GM23338 (cell line): ENCODE measurements around the gene EML1. TPM values are rescaled to one million over a fixed set of nuclear protein-coding genes. Genes with fewer than 3 reads are reported as not detected.

Experiments used
- ATAC-seq: fragments of 200-7000 bp; cut with Tn5 transposase; 3 replicates; pipeline ENCODE4 v1.9.1; 2020
- DNase-seq: peaks from one replicate; pipeline ENCODE4 v3.0.0-alpha.2; 2015; ENCODE audit warnings: low spot score
- H2AFZ ChIP-seq: fragments of 200-600 bp; sonication (generic); 2 replicates; pipeline ENCODE4 v1.8.0; 2016; ENCODE audit warnings: antibody characterized with exemption, mild to moderate bottlenecking, moderate library complexity
- H3F3A ChIP-seq: fragments of 200-600 bp; sonication (generic); replicated peaks from 2 replicates; pipeline ENCODE4 v1.8.0; 2017; ENCODE audit warnings: antibody characterized with exemption, mixed run types, low read depth
- H3K27ac ChIP-seq: fragments of 200-600 bp; sonication (generic); 2 replicates; pipeline ENCODE4 v1.6.1; 2016; ENCODE audit warnings: low read depth
- H3K27me3 ChIP-seq: fragments of 200-600 bp; sonication (generic); 2 replicates; pipeline ENCODE4 v1.8.0; 2016; ENCODE audit warnings: mild to moderate bottlenecking, mixed run types, moderate library complexity; ENCODE audit not compliant: insufficient read depth
- H3K36me3 ChIP-seq: fragments of 200-600 bp; sonication (generic); 2 replicates; pipeline ENCODE4 v1.8.0; 2016; ENCODE audit warnings: mild to moderate bottlenecking; ENCODE audit not compliant: insufficient read depth
- H3K4me1 ChIP-seq: fragments of 200-600 bp; sonication (generic); 2 replicates; pipeline ENCODE4 v1.8.0; 2016; ENCODE audit warnings: mild to moderate bottlenecking, moderate library complexity; ENCODE audit not compliant: insufficient read depth
- H3K4me2 ChIP-seq: fragments of 200-600 bp; sonication (generic); 2 replicates; pipeline ENCODE4 v1.7.1; 2017; ENCODE audit warnings: mixed run types
- H3K4me3 ChIP-seq: fragments of 200-600 bp; sonication (generic); 2 replicates; pipeline ENCODE4 v1.6.1; 2016; ENCODE audit warnings: mixed run types
- H3K79me2 ChIP-seq: fragments of 200-600 bp; sonication (generic); replicated peaks from 2 replicates; pipeline ENCODE4 v1.8.0; 2017; ENCODE audit warnings: mild to moderate bottlenecking; ENCODE audit not compliant: insufficient read depth
- H3K9me2 ChIP-seq: fragments of 200-600 bp; sonication (generic); 2 replicates; pipeline ENCODE4 v1.8.0; 2017; ENCODE audit not compliant: insufficient read depth
- H4K20me1 ChIP-seq: fragments of 200-600 bp; sonication (generic); replicated peaks from 2 replicates; pipeline ENCODE4 v1.8.0; 2017; ENCODE audit warnings: mild to moderate bottlenecking; ENCODE audit not compliant: insufficient read depth
- H3K27ac Mint-ChIP-seq: 2 replicates; pipeline ENCODE4 v1.8.0; 2020; ENCODE audit warnings: inconsistent platforms, mild to moderate bottlenecking, moderate library complexity, mixed read lengths
- H3K27me3 Mint-ChIP-seq: 3 replicates; pipeline ENCODE4 v1.8.0; 2022; ENCODE audit warnings: low read depth, mild to moderate bottlenecking, moderate library complexity, mixed read lengths, inconsistent platforms; ENCODE audit not compliant: insufficient read depth, poor library complexity
- H3K36me3 Mint-ChIP-seq: 3 replicates; pipeline ENCODE4 v1.8.0; 2021; ENCODE audit warnings: low read depth, mild to moderate bottlenecking, inconsistent platforms, moderate library complexity, mixed read lengths
- H3K4me1 Mint-ChIP-seq: 3 replicates; pipeline ENCODE4 v1.8.0; 2020; ENCODE audit warnings: mild to moderate bottlenecking, inconsistent platforms, mixed read lengths
- H3K4me3 Mint-ChIP-seq: 3 replicates; pipeline ENCODE4 v1.8.0; 2021; ENCODE audit warnings: moderate library complexity, mild to moderate bottlenecking, inconsistent platforms, mixed read lengths
- H3K9me3 Mint-ChIP-seq: 3 replicates; pipeline ENCODE4 v1.8.0; 2020; ENCODE audit warnings: moderate library complexity, mild to moderate bottlenecking, inconsistent platforms, mixed read lengths
- CREB1 ChIP-seq: fragments of 250-450 bp; sonication (Bioruptor Pico); IDR thresholded peaks from 2 replicates; pipeline ENCODE4 v1.5.0; 2020; ENCODE audit warnings: low read depth, mild to moderate bottlenecking, moderate library complexity
- CTCF ChIP-seq, 2 experiments: fragments of 200-600 bp in 1 of 2; sonication (generic) in 1 of 2; conservative IDR thresholded peaks; 2 replicates each; pipeline versions ENCODE4 v1.5.1 to v1.6.1; 2016 to 2017; ENCODE audit warnings: antibody characterized with exemption in 2 of 2, low read depth in 2 of 2, mild to moderate bottlenecking in 2 of 2, moderate library complexity in 1 of 2
- ETS1 ChIP-seq: IDR thresholded peaks from 2 replicates; pipeline ENCODE4 v1.6.1; 2016; ENCODE audit warnings: antibody characterized with exemption
- EZH2 ChIP-seq: fragments of 200-600 bp; sonication (generic); IDR thresholded peaks from one replicate; pipeline ENCODE4 v1.8.0; 2017; ENCODE audit warnings: antibody characterized with exemption, mild to moderate bottlenecking, low read depth; ENCODE audit not compliant: unreplicated experiment
- EZH2phosphoT487 ChIP-seq: fragments of 200-600 bp; sonication (generic); IDR thresholded peaks from one replicate; pipeline ENCODE4 v1.8.1; 2018; ENCODE audit warnings: antibody characterized with exemption; ENCODE audit not compliant: unreplicated experiment
- JUNB ChIP-seq: IDR thresholded peaks from one replicate; pipeline ENCODE4 v1.6.1; 2016; ENCODE audit warnings: antibody characterized with exemption; ENCODE audit not compliant: unreplicated experiment
- NANOG ChIP-seq: IDR thresholded peaks from 2 replicates; pipeline ENCODE4 v1.6.1; 2016; ENCODE audit warnings: antibody characterized with exemption, borderline replicate concordance
- POLR2AphosphoS5 ChIP-seq: IDR thresholded peaks from 2 replicates; pipeline ENCODE4 v1.6.1; 2016; ENCODE audit warnings: antibody characterized with exemption, low read depth
- REST ChIP-seq: IDR thresholded peaks from one replicate; pipeline ENCODE4 v1.6.1; 2018; ENCODE audit warnings: antibody characterized with exemption; ENCODE audit not compliant: unreplicated experiment
- STAT1 ChIP-seq: IDR thresholded peaks from one replicate; pipeline ENCODE4 v1.6.1; 2016; ENCODE audit warnings: antibody characterized with exemption; ENCODE audit not compliant: unreplicated experiment
- ZNF114 ChIP-seq: fragments of 250-450 bp; sonication (Bioruptor Pico); IDR thresholded peaks from 2 replicates; pipeline ENCODE4 v1.5.0; 2020; ENCODE audit warnings: mild to moderate bottlenecking, moderate library complexity
- ZNF331 ChIP-seq: fragments of 250-450 bp; sonication (Bioruptor Pico); IDR thresholded peaks from 2 replicates; pipeline ENCODE4 v1.5.0; 2020; ENCODE audit warnings: low read depth, mild to moderate bottlenecking, moderate library complexity
- polyA plus RNA-seq: library from polyadenylated mRNA; unstranded; fragments of >200 nt; fragmentation: Nextera tagmentation; extraction: Ambion mirVana; gene quantifications from 2 replicates; pipeline ENCODE4 v1.2.1, GENCODE V29; 2016
- total RNA-seq: library from RNA; depleted of rRNA; stranded (reverse); fragments of >200 nt; shearing (Covaris generic); gene quantifications from 2 replicates; pipeline ENCODE4 v1.2.3, GENCODE V29; 2014

EML1 gene
- total and polyA plus RNA-seq, 2 experiments from 2014 or later: 7.0 to 18.1 TPM

GRCh38 chr14:99764222-99764706, 28.9 kb upstream of the EML1 start:
- Mint-ChIP-seq H3K4me3 (no peak overlapping the region), H3K4me1 (peaks cover 22% of the 10 kb centered on the region), H3K27ac (no peak overlapping the region), H3K27me3 (peaks cover 11% of the 10 kb centered on the region), H3K9me3 (no peaks in the 10 kb centered on the region), H3K36me3 (no peaks in the 10 kb centered on the region)
- Histone ChIP-seq H2AFZ (no peak overlapping the region), H3K27ac (no peak overlapping the region), H3K36me3 (no peaks in the 10 kb centered on the region), H4K20me1 (no peaks in the 10 kb centered on the region), H3K4me3 (no peak overlapping the region), H3K79me2 (no peaks in the 10 kb centered on the region), H3K4me1 (no peaks in the 10 kb centered on the region; the same call in 1 of the 2 replicates), H3K27me3 (no peaks in the 10 kb centered on the region), H3K9me2 (no peaks in the 10 kb centered on the region), H3K4me2 (no peak overlapping the region), H3F3A (no peaks in the 10 kb centered on the region)
- no peak for ATAC-seq
- DNase-seq: no peak
- TF ChIP-seq STAT1 (no peak), EZH2phosphoT487 (no peak), NANOG (no peak), POLR2AphosphoS5 (no peak), ZNF114 (CRISPR knock-in tag) (no peak)

- DNase-seq (no peak), ATAC-seq (peak; percentile 46; the same call in 2 of the 3 replicates)
- Mint-ChIP-seq H3K27me3 (peaks cover 14% of the 10 kb centered on the region), H3K4me1 (peaks cover 20% of the 10 kb centered on the region), H3K27ac (no peak overlapping the region), H3K36me3 (no peaks in the 10 kb centered on the region), H3K9me3 (no peaks in the 10 kb centered on the region), H3K4me3 (no peak overlapping the region)
- Histone ChIP-seq H4K20me1 (no peaks in the 10 kb centered on the region), H3K79me2 (no peaks in the 10 kb centered on the region), H3K4me1 (peaks cover 11% of the 10 kb centered on the region), H3K9me2 (no peaks in the 10 kb centered on the region), H3K4me3 (no peak overlapping the region), H2AFZ (no peak overlapping the region; the same call in 1 of the 2 replicates), H3K36me3 (no peaks in the 10 kb centered on the region), H3K4me2 (no peak overlapping the region), H3K27ac (no peak overlapping the region), H3K27me3 (no peaks in the 10 kb centered on the region), H3F3A (no peaks in the 10 kb centered on the region)
- TF ChIP-seq POLR2AphosphoS5 (no peak), CTCF (conservative IDR thresholded peaks at IDR 0.05; ENCODE audit: low read depth in 2 of 2) (no peak), STAT1 (no peak), REST (no peak), CREB1 (CRISPR knock-in tag) (no peak), ZNF331 (CRISPR knock-in tag) (no peak), ETS1 (no peak), JUNB (no peak), ZNF114 (CRISPR knock-in tag) (no peak), EZH2phosphoT487 (no peak), EZH2 (no peak)
Measured at GRCh38 chr14:99768381-99768780, 24.8 kb upstream of the EML1 start.
